Stimulated activated CD4-positive, alpha-beta T cell treated with anti-CD3 and anti-CD28 coated beads, TNF-alpha, amount 100 ng/mL, for 1 hour (primary cell): ENCODE measurements around the gene SLC15A4.
"Not testable (repeated sequence)": the region's sequence is repeated elsewhere in the genome, so short reads cannot be mapped to it uniquely, and the experiment has no call there.

ENCODE experiments used
- DNase-seq, 3 donors: peaks; one replicate each; pipeline ENCODE4 v3.0.0-alpha.2; 2020; ENCODE audit warnings: low read depth in 3 of 3, low spot score in 1 of 3

SLC15A4 gene

DNA sequence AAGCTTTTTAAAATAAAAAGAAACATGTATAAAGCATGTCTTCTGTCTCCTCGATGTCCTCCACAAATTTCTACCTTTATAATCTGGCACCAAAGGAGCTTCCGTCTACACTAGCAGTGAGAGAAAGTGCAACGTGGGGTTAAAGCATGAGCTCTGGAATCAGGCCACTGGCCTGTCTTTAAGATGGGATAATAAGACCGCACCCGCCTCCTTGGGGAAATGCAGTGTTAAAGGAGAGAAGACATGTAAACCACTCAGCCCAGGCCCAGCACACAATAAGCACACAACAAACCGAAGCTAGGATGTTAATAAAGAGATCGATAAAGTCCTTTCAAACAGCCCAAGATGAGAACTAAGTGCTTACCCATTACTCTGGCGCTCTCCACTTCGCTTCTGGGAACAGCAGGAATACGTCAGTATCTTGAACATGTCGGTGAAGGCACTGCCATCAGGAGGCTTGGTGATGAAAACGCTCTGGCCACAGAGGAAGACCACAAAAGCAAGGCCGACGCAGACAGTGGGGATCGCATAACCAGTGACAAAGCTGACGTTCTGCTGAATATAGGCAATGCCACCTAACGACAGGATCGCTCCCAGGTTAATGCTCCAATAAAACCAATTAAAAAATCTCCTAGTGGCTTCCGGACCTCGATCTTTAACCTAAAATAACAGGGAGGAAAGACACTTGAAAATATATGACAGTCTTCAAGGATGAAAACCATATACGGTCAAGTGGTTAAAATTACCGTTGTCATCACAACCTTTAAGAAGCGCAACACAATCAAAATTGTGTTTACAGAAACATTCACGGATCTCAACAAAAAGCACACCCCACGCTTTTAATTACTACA is 9.1 kb downstream of the SLC15A4 start:
- DNase-seq, result no peak

- no peak for DNase-seq
Measured at GRCh38 chr12:128813883-128814282, 9.9 kb downstream of the SLC15A4 start.

DNA sequence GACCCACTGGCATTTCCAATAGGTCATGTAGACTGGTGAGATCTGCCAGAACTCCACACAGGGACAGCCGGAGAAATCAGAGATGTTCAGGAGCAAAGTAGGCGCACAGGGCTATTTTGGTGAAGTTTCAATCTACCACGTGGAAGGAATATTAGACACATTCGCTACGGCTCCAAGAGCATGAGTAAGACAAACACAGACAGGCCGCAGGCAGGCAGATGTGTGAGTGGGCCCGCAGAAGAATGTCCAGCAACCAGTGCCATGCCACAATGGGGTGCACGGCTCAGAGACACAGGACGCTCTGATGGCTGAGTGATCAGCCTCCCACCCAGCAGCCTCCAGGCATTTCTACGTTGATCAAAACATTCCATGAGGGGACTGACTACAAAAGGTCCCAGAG is 10.4 kb downstream of the SLC15A4 start:
- no peak for DNase-seq

DNA sequence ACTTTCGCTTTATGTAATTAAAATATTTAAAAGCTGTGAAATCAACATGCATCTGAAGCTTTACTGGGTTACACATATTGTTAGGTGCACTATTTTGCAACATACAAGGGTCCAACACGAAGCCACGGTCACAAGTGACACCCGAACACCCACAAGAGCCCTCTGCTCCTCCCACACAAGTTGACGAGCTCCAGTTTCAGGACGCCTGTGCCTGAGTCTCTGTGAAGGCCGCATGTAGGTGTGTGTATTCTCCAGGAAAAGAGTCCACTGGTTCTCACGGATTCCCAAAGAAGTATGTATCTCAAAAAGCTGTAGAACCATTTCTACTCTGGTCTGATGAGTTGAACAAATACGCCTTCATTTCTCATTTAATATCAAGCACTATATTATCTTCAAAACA is 12.0 kb downstream of the SLC15A4 start:
- no peak for DNase-seq

DNA sequence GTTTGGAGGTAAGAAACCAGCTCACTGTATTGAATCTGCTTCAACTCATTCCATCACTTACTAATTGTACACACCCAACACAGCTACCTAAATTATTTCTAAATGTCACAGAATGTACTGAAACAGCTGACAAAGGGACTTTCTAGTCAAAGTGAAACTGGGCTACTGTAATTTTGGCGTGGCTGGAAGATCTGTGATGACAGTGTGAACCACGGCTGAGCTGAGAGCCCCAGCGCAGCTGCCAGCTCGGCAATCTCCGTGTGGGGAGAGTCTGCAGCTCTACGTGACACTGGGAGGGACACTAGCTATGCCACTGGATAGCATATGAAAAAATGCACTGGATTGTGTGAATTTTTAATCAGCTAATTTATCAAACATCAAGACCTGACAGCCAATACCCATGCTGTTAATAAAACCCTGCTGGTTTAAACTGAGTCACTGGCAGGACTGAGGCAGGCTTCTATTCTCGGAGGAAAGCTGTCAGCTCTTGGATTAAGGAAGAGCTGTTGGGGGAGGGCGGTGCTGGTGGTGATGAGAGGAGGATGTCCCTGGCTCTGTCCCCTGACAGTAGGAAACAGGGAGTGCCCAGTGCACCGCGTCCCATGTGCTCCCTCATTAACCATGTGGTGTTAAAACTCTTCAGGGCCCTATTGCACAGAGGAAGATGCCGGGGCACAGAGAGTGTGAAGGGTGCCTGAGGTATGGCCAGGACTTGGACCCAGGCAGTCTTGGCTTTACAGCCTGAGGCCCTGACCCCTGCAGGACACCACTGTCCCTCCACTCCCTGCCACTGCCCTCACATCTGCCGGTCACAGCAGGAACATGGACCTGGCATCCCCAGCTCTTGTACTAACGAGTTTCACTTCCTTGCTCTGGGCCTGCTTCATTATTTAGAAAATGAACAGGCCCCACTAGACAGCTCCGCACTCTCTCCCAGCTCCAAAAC is 13.3 kb downstream of the SLC15A4 start:
- DNase-seq, result no peak

GRCh38 chr12:128808651-128809050 is 15.1 kb downstream of the SLC15A4 start:
- DNase-seq, result no peak

DNA sequence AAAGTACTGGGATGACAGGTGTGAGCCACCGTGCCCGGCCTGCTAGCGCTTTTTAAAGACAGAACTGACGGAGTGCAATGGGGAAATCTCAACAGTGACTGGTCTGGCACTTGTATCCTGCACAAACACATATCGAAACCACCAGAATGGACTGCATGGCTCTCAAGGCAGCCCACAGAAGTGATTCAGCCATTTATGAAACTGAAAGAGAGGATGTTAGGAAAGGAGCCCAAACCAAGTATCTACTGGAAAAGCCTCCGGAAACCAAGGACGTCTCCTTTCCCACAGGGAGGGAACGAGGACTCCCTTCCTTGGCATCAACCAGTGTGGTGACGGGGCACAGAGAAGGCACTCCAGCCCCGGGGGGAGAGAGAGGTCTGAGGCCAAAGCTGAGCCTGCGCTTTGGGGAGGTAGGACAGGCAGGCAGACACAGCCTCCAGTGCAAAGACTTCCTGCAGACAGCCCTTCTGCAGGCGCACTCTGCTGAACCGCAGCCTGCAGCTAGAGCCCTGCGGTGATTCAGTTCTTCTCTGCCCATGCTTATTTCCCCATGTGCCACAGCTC is 16.5 kb downstream of the SLC15A4 start:
- DNase-seq, result no peak

DNA sequence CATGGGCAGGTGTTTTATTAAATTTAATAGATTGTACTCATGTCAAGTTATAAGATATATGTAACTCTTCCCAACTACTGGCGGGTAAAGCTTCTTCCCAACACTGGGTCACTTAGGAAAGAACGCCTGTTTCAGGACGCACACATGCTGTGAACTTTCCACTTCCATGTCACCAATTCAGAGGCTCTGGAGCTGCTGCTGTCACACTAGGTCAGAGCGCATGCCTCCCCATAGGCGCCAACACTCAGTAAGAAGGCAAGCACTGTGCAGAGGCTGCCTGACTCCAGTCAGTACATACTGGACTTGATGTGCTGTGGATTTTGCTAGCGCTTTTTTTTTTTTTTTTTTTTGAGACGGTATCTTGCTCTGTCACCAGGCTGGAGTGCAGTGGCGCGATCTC is 17.2 kb downstream of the SLC15A4 start:
- no peak for DNase-seq

DNA sequence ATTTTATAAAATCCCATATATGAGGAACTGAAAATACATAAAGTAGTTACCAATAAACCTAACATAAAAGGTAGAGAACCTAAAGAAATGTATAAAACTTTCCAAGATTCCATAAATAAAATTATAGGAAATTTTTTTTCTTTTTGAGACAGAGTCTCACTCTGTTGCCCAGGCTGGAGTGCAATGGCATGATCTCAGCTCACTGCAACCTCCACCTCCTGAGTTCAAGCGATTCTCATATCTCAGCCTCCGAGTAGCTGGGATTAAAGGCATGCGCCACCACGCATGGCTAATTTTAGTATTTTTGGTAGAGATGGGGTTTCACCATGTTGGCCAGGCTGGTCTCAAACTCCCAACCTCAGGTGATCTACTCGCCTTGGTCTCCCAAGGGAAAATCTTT is 18.4 kb downstream of the SLC15A4 start:
- not testable (repeated sequence) for DNase-seq

- DNase-seq, result no peak
Measured at GRCh38 chr12:128804762-128805161, 19.0 kb downstream of the SLC15A4 start.

GRCh38 chr12:128803788-128804187 is 20.0 kb downstream of the SLC15A4 start:
- no peak for DNase-seq

DNA sequence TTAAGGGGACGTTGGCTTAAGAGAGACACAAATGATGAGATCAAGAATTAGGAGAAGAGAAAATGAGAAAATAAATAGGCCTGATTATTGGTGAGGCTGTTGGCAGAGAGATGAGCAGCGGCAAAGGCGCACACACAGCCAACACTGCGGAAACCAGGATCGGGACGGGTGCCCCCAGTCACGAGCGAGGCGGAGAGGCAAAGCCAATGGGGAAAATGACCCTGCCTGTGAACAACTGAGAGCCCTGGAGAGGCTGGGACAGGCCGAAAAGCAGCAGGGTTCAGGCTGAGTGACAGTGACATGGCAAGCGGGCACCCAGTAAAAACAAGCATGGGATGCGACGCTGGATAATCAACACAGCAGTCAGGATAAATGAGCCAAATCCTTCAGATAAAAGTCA is 21.0 kb downstream of the SLC15A4 start:
- no peak for DNase-seq

GRCh38 chr12:128801879-128802391 is 21.8 kb downstream of the SLC15A4 start:
- no peak for DNase-seq

DNA sequence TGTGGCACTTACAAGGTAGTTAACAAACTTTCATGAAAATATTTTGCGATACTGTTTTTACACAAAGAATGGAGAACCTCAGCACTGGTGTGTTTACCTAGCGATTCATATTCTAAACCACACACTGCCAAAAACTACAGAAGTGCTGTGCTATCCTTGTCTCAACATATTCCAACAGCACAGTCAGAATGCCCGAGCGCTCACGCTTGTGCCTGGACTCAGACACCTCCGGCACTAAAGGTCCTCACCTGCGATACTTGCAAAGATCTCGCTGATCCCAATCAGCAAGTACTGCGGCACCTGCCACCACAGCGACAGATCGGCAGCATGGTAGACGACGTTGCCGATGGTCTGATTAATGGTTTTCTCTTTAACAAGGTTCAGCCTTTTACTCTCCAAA is 23.2 kb downstream of the SLC15A4 start:
- no peak for DNase-seq

GRCh38 chr12:128798571-128799341 is 25.0 kb downstream of the SLC15A4 start:
- no peak for DNase-seq

DNA sequence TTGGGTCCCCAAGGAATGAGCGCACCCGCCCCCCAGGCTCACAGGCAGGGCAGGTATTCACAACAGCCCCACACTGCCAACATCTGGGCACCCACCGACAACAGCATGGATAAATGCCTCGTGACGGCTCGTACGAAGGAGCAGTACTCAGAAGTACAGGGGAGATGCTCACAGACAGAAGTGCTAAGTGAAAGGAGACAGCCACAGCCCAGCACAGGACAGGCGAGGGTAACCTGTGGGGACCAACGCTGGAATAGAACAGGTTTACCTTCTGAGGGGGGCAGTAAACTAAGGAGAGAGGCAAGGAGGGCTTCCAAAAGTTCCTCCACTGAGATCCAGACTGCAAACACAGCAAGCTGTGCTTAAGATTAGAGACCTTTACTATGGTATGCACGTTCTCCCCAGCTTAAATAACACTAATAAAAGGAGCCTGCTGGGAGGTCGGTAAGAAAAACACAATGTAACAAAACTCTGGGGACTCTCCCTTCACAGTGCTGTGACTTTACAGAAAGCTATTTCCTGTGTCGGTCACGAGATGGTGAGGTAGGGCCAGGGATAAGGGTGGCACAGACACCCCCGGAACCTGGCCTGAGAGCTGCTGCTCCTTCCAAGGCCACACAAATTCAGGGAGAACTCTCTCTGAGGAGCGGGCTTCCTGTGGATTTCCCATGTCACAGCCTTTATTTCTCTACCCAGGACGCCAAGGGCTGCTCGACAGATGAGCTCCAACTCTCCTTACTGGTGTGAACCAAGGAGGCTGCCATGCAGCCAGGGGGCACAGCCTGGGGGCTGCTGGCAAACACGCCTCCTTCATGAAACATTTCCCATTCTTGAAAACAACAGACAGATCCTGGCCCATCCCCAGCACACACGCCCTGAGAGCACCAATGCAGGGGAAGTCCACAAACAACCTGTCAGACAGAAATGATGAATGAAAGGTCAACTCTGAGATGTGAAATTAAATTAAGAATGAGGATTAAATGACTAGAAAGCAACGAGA is 26.3 kb downstream of the SLC15A4 start:
- no peak for DNase-seq

- DNase-seq, result no peak
Measured at GRCh38 chr12:128796439-128797118, 27.2 kb downstream of the SLC15A4 start.

DNA sequence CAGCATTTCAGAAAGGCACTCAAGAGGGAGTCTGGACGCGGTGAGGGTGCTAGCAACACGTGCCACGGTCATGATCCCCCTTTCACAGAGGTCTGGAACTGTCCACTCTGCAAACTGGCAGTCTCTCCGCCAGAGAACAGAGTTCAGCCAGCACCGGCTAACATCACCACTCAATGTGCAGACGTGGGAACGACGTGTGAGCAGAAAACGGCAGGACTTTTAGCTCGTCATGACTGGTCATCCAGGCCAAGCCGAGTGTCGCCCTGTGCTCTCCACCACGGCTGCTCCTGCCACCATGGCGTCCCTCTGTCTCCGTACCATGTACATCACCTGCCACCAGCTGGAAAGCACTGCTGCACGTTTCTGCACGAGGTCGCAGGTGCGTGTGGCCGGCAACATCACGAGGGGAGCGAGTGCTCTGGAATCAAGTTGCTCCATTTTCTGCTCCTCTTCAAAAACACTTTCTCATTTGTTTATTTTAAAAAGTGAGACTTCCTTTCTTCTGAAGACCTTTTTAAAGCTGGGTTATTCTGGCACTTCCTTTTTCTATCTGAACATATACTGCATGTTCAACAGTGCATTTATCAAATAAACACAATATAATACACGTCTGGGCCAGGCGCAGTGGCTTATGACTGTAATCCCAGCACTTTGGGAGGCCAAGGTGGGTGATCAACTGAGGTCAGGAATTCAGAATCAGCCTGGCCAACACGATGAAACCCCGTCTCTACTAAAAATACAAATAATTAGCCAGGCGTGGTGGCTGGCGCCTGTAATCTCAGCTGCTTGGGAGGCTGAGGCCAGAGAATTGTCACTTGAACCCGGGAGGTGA is 28.0 kb downstream of the SLC15A4 start:
- DNase-seq, result no peak
